Effector CD8-positive, alpha-beta T cell (primary cell): ENCODE measurements around the gene TMOD3.
A peak's percentile ranks its signal among the peaks of the same experiment; 100 is the strongest.
"Not testable (repeated sequence)": the region's sequence is repeated elsewhere in the genome, so short reads cannot be mapped to it uniquely, and the experiment has no call there.

Source experiments
- DNase-seq: peaks from one replicate; lab custom pipeline; 2025; lab: John Stamatoyannopoulos, UW
- total RNA-seq, 4 experiments: gene quantifications; one replicate each; lab custom pipeline; 2026; lab: John Stamatoyannopoulos, UW

The TMOD3 gene
- total RNA-seq, result 116 to 147 (median 135) reads per million in 4 experiments

DNA sequence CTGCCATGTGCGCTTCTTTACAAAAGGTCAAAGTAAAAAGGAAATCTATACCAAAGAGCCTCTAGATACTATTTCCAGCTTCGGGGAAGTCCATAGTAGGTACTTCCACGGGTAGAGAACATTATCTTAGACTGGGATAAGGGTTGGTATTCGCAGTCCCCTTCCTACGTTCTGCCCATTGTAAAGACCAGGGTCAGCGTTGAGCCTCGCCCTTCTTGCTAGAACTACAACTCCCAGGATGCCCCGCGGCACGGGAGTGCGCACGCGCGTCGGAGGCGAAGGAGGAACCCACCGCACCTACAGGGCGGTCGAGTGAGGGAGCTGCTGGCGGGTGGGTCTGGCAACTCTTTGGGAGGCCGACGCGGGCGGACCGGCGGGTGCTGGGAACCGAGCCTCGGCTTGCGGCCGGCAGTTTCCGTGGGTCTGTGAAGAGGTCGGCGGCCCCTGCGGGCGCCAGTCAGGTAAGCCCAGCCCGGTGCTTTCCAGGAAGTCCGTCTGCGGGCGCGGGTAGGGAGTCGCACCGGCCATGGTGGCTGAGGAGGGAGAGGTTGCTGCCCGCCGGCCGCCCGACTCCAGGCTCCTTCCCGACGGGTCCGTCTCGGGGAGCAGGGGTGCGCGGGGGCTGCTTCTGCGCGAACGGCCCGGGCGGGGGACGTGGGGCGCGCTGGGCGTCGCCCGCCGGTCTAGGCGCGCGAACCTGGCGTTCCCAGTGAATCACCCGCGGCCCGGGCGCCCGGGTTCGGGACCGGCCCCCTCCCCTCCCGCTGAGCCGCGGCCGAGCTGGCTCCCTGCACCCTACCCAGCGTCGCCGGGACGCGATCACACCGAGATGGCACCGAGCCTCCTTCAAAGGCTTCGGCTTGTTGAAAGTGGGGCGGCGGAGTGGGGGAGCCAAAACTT is at the start of gene TMOD3:
Gene TMOD3 (plus strand): TSS at position 278 of the 900 bp plus-strand sequence. CDS start 33,232 bp downstream, outside the sequence.
- DNase-seq, result peak; percentile 87

DNA sequence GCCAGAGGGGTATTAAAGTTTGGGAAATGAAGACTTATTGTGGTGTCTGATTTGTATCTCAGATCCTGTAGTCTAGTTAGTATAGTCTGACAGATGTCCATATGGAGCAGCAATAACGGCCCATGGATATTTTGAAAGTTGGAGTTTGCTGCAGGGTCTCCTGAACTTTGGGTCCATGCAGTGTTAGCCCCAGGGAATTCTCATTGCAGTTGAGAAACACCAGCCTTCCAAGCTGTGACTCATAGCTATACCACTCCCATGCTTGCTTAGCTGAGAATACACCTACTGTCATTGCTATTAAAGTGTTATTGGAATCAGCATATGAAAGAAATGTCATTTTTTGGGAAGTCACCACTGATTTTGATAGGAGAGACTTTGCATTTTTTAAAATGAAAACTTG is 48.8 kb upstream of the TMOD3 start:
- no peak for DNase-seq

DNA sequence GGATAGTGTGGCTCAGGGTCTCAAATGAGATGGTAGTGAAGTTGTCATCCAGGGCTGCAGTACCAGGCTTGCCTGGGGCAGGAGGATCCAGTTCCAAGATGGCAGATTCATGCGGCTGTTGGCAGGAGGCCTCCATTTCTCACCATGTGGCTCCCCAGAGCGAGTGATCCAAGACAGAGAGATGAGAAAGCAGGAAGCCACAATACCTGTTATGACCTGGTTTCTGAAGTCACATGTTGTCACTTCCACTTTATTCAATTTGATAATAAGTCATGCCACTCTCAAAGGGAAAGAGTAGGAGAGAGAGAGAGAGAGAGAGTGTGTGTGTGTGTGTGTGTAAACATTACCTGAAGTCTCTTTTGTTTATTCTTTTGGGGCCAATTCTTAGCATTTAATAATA is 47.9 kb upstream of the TMOD3 start:
- DNase-seq, result no peak

- DNase-seq, result no peak
Observed at GRCh38 chr15:51782357-51782896, 47.0 kb upstream of the TMOD3 start.

- no peak for DNase-seq
Observed at GRCh38 chr15:51783967-51784366, 45.5 kb upstream of the TMOD3 start.

- DNase-seq, result not testable (repeated sequence)
Observed at GRCh38 chr15:51787130-51787529, 42.3 kb upstream of the TMOD3 start.

DNA sequence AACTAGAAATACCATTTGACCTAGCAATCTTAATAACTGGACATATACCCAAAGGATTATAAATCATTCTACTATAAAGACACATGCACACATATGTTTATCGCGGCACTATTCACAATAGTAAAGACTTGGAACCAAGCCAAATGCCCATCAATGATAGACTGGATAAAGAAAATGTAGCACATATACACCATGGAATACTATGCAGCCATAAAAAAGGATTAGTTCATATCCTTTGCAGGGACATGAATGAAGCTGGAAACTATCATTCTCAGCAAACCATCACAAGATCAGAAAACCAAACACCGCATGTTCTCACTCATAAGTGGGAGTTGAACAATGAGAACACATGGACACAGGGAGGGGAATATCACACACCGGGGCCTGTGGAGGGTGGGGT is 37.0 kb upstream of the TMOD3 start:
- not testable (repeated sequence) for DNase-seq

DNA sequence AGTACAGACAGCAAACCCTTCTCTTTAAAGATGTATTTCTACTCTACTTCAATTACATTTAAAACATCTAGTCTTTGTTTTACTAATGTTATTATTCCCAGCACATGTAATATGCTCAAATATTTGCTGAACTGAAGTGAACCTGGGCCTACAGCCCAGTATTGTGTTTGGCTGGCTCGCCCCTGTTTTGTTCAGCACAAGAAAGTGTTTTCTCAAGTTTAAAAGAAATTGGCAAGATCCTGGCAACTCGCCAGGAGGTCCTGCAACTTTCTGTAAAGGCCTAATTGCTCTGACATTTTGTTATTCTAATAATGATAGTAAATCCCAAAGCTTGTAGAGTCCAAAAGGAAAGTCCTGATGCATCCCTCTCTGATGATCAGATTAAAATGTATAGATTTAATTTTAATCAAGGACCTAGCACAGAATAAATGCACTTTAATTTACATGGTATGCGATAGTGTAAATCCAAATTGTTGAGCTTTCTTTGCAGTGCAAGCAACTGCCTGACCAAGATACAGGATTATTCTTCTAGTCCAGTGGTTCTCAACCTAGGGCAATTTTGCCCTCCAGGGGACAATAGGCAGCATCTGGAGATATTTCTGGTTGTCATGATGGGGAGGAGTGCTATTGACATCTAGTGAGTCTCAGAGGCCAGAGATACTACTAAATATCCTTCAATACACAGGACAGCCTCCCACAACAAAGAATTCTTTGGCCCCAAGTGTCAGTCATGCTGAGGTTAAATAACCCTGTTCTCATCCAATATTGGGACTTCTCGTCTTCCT is 35.7 kb upstream of the TMOD3 start:
- DNase-seq, result no peak

GRCh38 chr15:51796847-51797401 is 32.5 kb upstream of the TMOD3 start:
- DNase-seq, result no peak

DNA sequence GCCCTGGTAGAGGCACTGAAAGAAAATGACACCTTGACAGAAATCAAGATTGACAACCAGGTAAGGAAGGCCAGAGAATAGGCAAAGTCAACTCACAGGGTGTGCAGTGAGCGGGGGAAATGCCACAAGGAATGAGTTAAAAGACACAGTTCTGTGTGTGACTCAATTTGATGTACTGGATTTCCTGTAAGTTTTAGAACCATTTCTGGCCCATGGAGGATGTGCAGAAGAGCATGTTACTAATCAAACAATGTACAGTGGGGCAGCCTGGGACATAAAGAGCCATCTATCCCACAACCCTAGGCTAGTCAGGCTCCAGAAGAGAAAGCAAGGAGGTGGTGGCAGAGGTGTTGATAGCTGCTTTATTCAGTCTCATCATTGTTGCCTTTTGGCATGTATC is 31.2 kb upstream of the TMOD3 start:
- DNase-seq, result no peak

GRCh38 chr15:51799282-51800252 is 29.9 kb upstream of the TMOD3 start:
- no peak for DNase-seq

DNA sequence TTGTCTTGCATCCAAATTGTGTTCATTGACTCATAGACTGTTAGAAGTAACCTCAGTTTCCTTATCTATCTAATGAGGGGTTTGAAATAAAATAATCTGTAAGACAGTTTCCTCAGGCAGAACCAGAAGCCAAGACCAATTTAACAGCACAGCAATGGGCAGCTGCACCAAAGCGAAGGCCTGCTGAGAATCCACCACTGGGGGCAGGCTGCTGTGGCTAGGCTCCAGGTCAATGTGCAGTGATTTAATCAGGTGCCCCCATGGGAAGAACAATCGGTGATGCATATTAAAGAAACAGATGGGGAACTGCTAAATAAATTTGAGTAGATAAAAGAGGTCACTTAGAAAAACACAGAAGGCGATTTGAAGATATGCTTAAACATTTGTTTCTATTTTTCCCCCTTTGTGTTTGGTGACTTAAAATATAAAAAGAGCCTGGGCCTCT is 28.0 kb upstream of the TMOD3 start:
- DNase-seq, result no peak

- DNase-seq, result no peak
Observed at GRCh38 chr15:51802593-51802992, 26.9 kb upstream of the TMOD3 start.

DNA sequence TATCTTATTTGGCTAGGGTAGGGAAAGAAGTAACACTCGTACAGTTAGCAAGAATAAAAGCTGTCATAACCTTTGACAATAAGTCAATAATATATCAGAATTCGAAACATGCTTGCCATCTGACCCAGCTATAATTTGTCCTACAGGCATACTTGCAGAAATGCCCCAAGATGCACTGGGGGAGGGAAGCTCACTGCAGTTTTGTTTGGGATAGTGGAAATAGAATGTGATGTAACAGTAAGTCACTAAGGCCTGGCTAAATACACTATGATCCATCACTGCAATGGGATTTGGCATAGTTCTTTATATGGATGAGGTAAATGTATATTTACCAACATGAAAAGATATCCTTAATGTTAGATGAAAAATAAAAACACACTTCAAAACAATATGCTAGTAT is 25.5 kb upstream of the TMOD3 start:
- no peak for DNase-seq

GRCh38 chr15:51806123-51806522 is 23.3 kb upstream of the TMOD3 start:
- DNase-seq, result no peak

- DNase-seq, result no peak
Observed at GRCh38 chr15:51809457-51809856, 20.0 kb upstream of the TMOD3 start.

- DNase-seq, result no peak
Observed at GRCh38 chr15:51812598-51812997, 16.9 kb upstream of the TMOD3 start.

DNA sequence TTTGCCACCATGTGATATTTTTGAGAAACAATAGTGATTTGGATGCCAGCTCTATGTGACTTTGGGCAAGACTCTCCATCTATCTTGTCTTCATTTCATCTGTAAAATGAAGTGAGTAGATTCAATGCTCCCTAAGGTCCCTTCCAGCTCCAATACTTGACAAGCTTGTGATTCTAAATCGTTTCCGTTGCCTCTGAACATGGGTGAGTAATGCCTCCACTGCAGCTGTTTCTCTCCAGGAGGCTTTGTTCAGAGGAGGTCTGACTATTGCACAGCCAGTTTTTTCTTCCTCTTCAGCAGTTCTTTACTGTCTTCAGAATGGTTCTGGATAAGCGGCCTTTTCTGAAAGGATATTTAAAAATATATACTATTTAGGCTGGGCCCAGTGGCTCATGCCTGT is 14.8 kb upstream of the TMOD3 start:
- DNase-seq, result no peak

DNA sequence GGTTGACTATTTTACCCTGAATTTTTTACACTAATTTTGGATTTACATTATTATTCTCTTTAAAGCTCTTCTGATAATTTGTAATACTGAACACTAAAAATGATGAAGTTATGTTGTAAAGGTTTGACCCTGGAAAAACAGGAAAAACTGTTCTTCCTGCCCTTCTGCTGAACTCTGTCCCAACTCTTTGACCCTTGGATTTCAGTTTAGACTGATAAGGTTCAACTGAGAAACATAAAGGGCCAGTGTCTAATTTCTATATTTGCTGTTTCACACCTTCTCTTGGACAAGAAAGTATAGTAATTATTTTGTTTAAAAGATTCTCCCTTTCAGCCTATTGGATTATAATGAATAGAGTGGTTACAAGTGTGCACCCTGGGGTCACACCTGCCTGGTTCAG is 12.8 kb upstream of the TMOD3 start:
- no peak for DNase-seq

DNA sequence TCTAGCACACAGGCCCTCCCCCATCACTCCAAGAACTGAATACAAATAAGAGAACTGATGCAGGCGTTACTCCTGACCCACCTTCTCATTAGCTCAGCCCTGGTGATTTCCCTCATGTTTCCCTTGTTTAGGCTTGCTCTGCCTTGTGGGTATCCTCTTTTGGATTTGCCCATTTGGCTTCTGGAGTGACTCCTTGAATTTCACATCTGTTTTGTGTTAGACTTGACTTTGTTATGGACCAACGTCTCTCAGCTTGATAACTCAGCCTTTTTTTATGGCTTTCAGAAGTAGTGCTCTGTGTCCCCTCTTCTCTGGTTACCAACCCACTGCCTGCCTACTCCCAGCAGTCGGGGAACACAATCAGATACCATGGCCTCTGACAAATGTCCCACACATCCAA is 11.3 kb upstream of the TMOD3 start:
- no peak for DNase-seq

DNA sequence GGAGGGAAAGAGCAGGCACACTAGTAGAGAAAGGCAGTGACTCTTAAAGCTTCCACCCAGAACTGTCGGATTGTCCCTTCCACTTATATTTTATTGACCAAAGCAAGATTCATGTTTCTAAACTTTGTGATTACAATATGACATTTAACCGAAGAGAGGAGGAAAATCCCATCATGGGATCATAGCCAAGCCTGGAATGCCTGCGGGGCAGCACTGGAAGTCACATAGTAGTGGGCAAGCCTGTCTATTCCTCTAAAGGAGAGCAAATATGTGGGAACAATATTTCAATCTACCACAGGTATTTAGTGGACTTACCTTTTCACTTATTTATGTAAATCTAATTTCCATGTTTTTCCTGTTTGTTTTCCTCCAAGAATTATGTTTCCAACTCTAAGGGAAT is 3.8 kb upstream of the TMOD3 start:
- DNase-seq, result no peak
